PC-3 (cell line): ENCODE results near the gene ARAP3. TPM values are rescaled to one million over a fixed set of nuclear protein-coding genes. Genes with fewer than 3 reads are reported as not detected.

Experiments
- ATAC-seq: fragments of 200-7000 bp; cut with Tn5 transposase; 2 replicates; pipeline ENCODE4 v1.9.1; 2020; ENCODE audit warnings: mild to moderate bottlenecking, moderate library complexity
- BruUV-seq: library from RNA; stranded (reverse); fragments of 400-500 nt; replicated peaks from 2 replicates; lab custom pipeline; 2021; lab: Mats Ljungman, UMichigan
- CTCF ChIA-PET: fragments of 300-600 bp; sonication (Branson Sonifier 250); formaldehyde crosslinking; loops from one replicate; lab custom pipeline; 2022; ENCODE audit warnings: antibody characterized with exemption; lab: Charles Lee
- POLR2A ChIA-PET: fragments of 300-600 bp; sonication (Branson Sonifier 250); formaldehyde crosslinking; loops from one replicate; lab custom pipeline; 2022; ENCODE audit warnings: antibody characterized with exemption; ENCODE audit not compliant: unreplicated experiment; lab: Charles Lee
- DNase-seq: peaks from one replicate; pipeline ENCODE4 v3.0.0-alpha.2; 2015
- H2AFZ ChIP-seq: fragments of 300-600 bp; sonication (generic); 2 replicates; pipeline ENCODE4 v1.6.0; 2016; ENCODE audit warnings: antibody characterized with exemption, low read length
- H3F3A ChIP-seq: fragments of 300-600 bp; sonication (generic); one replicate; pipeline ENCODE4 v1.6.0; 2017; ENCODE audit warnings: antibody characterized with exemption, low read length, control low read depth, mild to moderate bottlenecking; ENCODE audit not compliant: unreplicated experiment
- H3K27ac ChIP-seq: fragments of 300-600 bp; sonication (generic); 2 replicates; pipeline ENCODE4 v1.5.1; 2016; ENCODE audit warnings: mild to moderate bottlenecking, low read length
- H3K27me3 ChIP-seq: fragments of 300-600 bp; sonication (generic); 2 replicates; pipeline ENCODE4 v1.6.1; 2016; ENCODE audit warnings: low read length, mixed read lengths
- H3K36me3 ChIP-seq: fragments of 300-600 bp; sonication (generic); 2 replicates; pipeline ENCODE4 v1.6.1; 2016; ENCODE audit warnings: low read depth, mixed run types, low read length, mixed read lengths
- H3K4me1 ChIP-seq: fragments of 300-600 bp; sonication (generic); 2 replicates; pipeline ENCODE4 v1.5.1; 2016; ENCODE audit warnings: low read length; ENCODE audit not compliant: insufficient read depth
- H3K4me2 ChIP-seq: fragments of 300-600 bp; sonication (generic); 2 replicates; pipeline ENCODE4 v1.6.0; 2016; ENCODE audit warnings: low read length
- H3K4me3 ChIP-seq: fragments of 300-600 bp; sonication (generic); 2 replicates; pipeline ENCODE4 v1.5.1; 2016; ENCODE audit warnings: mild to moderate bottlenecking, low read length, mixed read lengths
- H3K79me2 ChIP-seq: fragments of 300-600 bp; sonication (generic); 2 replicates; pipeline ENCODE4 v1.6.1; 2017; ENCODE audit warnings: low read length, mixed read lengths
- H3K9ac ChIP-seq: fragments of 300-600 bp; sonication (generic); 2 replicates; pipeline ENCODE4 v1.6.0; 2016; ENCODE audit warnings: mild to moderate bottlenecking, low read length
- H3K9me2 ChIP-seq: fragments of 300-600 bp; sonication (generic); replicated peaks from 2 replicates; pipeline ENCODE4 v1.6.1; 2016; ENCODE audit warnings: mixed run types, low read length, mixed read lengths
- H3K9me3 ChIP-seq: fragments of 300-600 bp; sonication (generic); 2 replicates; pipeline ENCODE4 v1.6.1; 2016; ENCODE audit warnings: low read length, mixed read lengths
- H4K20me1 ChIP-seq: fragments of 300-600 bp; sonication (generic); 2 replicates; pipeline ENCODE4 v1.6.1; 2016; ENCODE audit warnings: low read length, mixed read lengths
- CTCF ChIP-seq: fragments of 300-600 bp; sonication (generic); conservative IDR thresholded peaks from 2 replicates; pipeline ENCODE4 v1.5.1; 2017; ENCODE audit warnings: antibody characterized with exemption, low read depth, mild to moderate bottlenecking, low read length
- EZH2 ChIP-seq: fragments of 300-600 bp; sonication (generic); IDR thresholded peaks from one replicate; pipeline ENCODE4 v1.6.1; 2017; ENCODE audit warnings: antibody characterized with exemption, mild to moderate bottlenecking, low read length; ENCODE audit not compliant: unreplicated experiment
- EZH2phosphoT487 ChIP-seq: fragments of 300-600 bp; sonication (generic); IDR thresholded peaks from 2 replicates; pipeline ENCODE4 v1.6.1; 2018; ENCODE audit warnings: mild to moderate bottlenecking, antibody characterized with exemption, low read length, borderline replicate concordance
- intact Hi-C: fragments of 100-400 bp; cut with micrococcal nuclease; formaldehyde crosslinking; loops from 2 replicates; pipeline ENCODE4 v1.9.0; 2023
- total RNA-seq: library from RNA; depleted of rRNA; stranded (reverse); fragments of >200 nt; gene quantifications from 2 replicates; pipeline ENCODE4 v1.2.3, GENCODE V29; 2014

Gene ARAP3
- total RNA-seq, 1 experiment from 2014 or later = 7.1 TPM

- Histone ChIP-seq H3K27me3 (no peaks in the 10 kb centered on the region), H3K4me3 (peak overlapping the region; percentile 81; the same call in 1 of the 2 replicates), H3K36me3 (no peaks in the 10 kb centered on the region), H3K79me2 (no peaks in the 10 kb centered on the region), H3K4me2 (peak overlapping the region; percentile 99), H3K9me3 (no peaks in the 10 kb centered on the region), H3K9ac (no peak overlapping the region), H3K9me2 (no peaks in the 10 kb centered on the region), H3K4me1 (peaks cover 18% of the 10 kb centered on the region), H4K20me1 (no peaks in the 10 kb centered on the region), H2AFZ (peak overlapping the region; percentile 99), H3F3A (no peaks in the 10 kb centered on the region), H3K27ac (no peak overlapping the region)
- TF ChIP-seq EZH2phosphoT487 (no peak), EZH2 (no peak), CTCF (no peak)
- DNase-seq (no peak), ATAC-seq (no peak)
- POLR2A ChIA-PET = no interaction called here
- CTCF ChIA-PET = no interaction called here
- BruUV-seq = no TSS peak
- intact Hi-C loops = loop anchor here (1.0 to 5.0 kb wide), 3 partner anchors 51 to 178 kb away; no protein-coding TSS in a partner anchor
Observed at GRCh38 chr5:141701360-141702119, 19.5 kb upstream of the ARAP3 start.

GRCh38 chr5:141697586-141697985 lies 15.6 kb upstream of the ARAP3 start:
- no peak for ATAC-seq
- H3K9ac ChIP-seq = no peak overlapping the region
- POLR2A ChIA-PET = no interaction called here
- TF ChIP-seq CTCF (no peak), EZH2phosphoT487 (no peak), EZH2 (no peak)
- peaks cover 25% of the 10 kb centered on the region for H3K4me1 ChIP-seq
- no peaks in the 10 kb centered on the region for H3K36me3 ChIP-seq
- BruUV-seq = no TSS peak
- CTCF ChIA-PET = no interaction called here
- H3K27ac ChIP-seq = no peak overlapping the region
- intact Hi-C loops = no loop called here
- H3K9me3 ChIP-seq = no peaks in the 10 kb centered on the region
- no peaks in the 10 kb centered on the region for H3K27me3 ChIP-seq
- H3K79me2 ChIP-seq = no peaks in the 10 kb centered on the region
- no peaks in the 10 kb centered on the region for H3K9me2 ChIP-seq
- no peaks in the 10 kb centered on the region for H4K20me1 ChIP-seq
- no peak overlapping the region for H3K4me3 ChIP-seq
- no peaks in the 10 kb centered on the region for H3F3A ChIP-seq
- H2AFZ ChIP-seq = no peak overlapping the region
- no peak overlapping the region for H3K4me2 ChIP-seq
- no peak for DNase-seq

- no peaks in the 10 kb centered on the region for H3F3A ChIP-seq
- H3K27ac ChIP-seq = no peak overlapping the region
- H3K79me2 ChIP-seq = no peaks in the 10 kb centered on the region
- ChIA-PET CTCF (no interaction called here), POLR2A (no interaction called here)
- no peaks in the 10 kb centered on the region for H3K27me3 ChIP-seq
- H3K36me3 ChIP-seq = no peaks in the 10 kb centered on the region
- intact Hi-C loops = no loop called here
- H3K9me2 ChIP-seq = no peaks in the 10 kb centered on the region
- peaks cover 16% of the 10 kb centered on the region for H3K4me1 ChIP-seq
- H3K9ac ChIP-seq = no peak overlapping the region
- no peak overlapping the region for H3K4me2 ChIP-seq
- ATAC-seq (no peak), DNase-seq (no peak)
- BruUV-seq = no TSS peak
- H4K20me1 ChIP-seq = no peaks in the 10 kb centered on the region
- no peak overlapping the region for H2AFZ ChIP-seq
- no peak for TF ChIP-seq CTCF
- TF ChIP-seq EZH2 = no peak
- H3K9me3 ChIP-seq = no peaks in the 10 kb centered on the region
- no peak overlapping the region for H3K4me3 ChIP-seq
Observed at GRCh38 chr5:141696431-141696830, 14.4 kb upstream of the ARAP3 start.
